Fibroblast of villous mesenchyme (primary cell): Measurements from ENCODE around the gene ST6GALNAC5. TPM values are rescaled to one million over a fixed set of nuclear protein-coding genes. Genes with fewer than 3 reads are reported as not detected.
"Not testable (repeated sequence)": the region's sequence is repeated elsewhere in the genome, so short reads cannot be mapped to it uniquely, and the experiment has no call there.

ENCODE experiments used
- DNase-seq: peaks from one replicate; pipeline ENCODE4 v3.0.0-alpha.2; 2010; ENCODE audit warnings: low read depth
- H3K4me3 ChIP-seq: 2 replicates; pipeline ENCODE4 v1.5.1; 2011; ENCODE audit warnings: low read depth, mild to moderate bottlenecking, low read length
- CTCF ChIP-seq: IDR thresholded peaks from 2 replicates; pipeline ENCODE4 v1.5.1; 2012; ENCODE audit warnings: low read depth, mild to moderate bottlenecking, low read length; ENCODE audit not compliant: insufficient read depth
- total RNA-seq: library from RNA; depleted of rRNA; stranded (reverse); fragments of >200 nt; gene quantifications from 2 replicates; pipeline ENCODE4 v1.2.3, GENCODE V29; 2012

Gene ST6GALNAC5
- total RNA-seq, 1 donor, result 155 TPM

- no peak for TF ChIP-seq CTCF
- no peak overlapping the region for H3K4me3 ChIP-seq
- no peak for DNase-seq
Observed at GRCh38 chr1:76876655-76877395, 9.5 kb downstream of the ST6GALNAC5 start.

- not testable (repeated sequence) for DNase-seq, H3K4me3 ChIP-seq
Observed at GRCh38 chr1:76879014-76879413, 11.7 kb downstream of the ST6GALNAC5 start.

- no peak for TF ChIP-seq CTCF
- no peak for DNase-seq
Observed at GRCh38 chr1:76881762-76882161, 14.5 kb downstream of the ST6GALNAC5 start.

GRCh38 chr1:76891931-76892622 is 24.8 kb downstream of the ST6GALNAC5 start:
- no peak overlapping the region for H3K4me3 ChIP-seq
- TF ChIP-seq CTCF, result no peak
- peak; percentile 86 for DNase-seq

More at GRCh38 chr1:76881762-76882161, 14.5 kb downstream of the ST6GALNAC5 start:
- no peak overlapping the region for H3K4me3 ChIP-seq

- no peak overlapping the region for H3K4me3 ChIP-seq
- no peak for TF ChIP-seq CTCF
- DNase-seq, result no peak
Observed at GRCh38 chr1:76892675-76893074, 25.4 kb downstream of the ST6GALNAC5 start.

- TF ChIP-seq CTCF, result peak; percentile 82
- peak; percentile 51 for DNase-seq
- H3K4me3 ChIP-seq, result no peak overlapping the region
Observed at GRCh38 chr1:76901158-76901767, 34.0 kb downstream of the ST6GALNAC5 start.
